Mesenchymal stem cell (in vitro differentiated cells and primary cell): ENCODE data around the gene LEFTY1.
"Not testable (repeated sequence)": the region's sequence is repeated elsewhere in the genome, so short reads cannot be mapped to it uniquely, and the experiment has no call there.

Experiments
- DNase-seq: peaks from one replicate; pipeline ENCODE4 v3.0.0-alpha.2; 2013
- H2AFZ ChIP-seq: one replicate; pipeline ENCODE4 v1.6.1; 2013; ENCODE audit warnings: low read depth, mild to moderate bottlenecking, control low read depth, inconsistent platforms, low read length, moderate library complexity
- H2AK5ac ChIP-seq: 2 replicates; pipeline ENCODE4 v1.6.1; 2013; ENCODE audit warnings: low read length, moderate library complexity, mild to moderate bottlenecking, inconsistent platforms; ENCODE audit not compliant: severe bottlenecking
- H2BK120ac ChIP-seq: one replicate; pipeline ENCODE4 v1.6.1; 2013; ENCODE audit warnings: low read depth, mild to moderate bottlenecking, inconsistent platforms, low read length, moderate library complexity
- H2BK12ac ChIP-seq, 2 experiments: one replicate each; pipeline ENCODE4 v1.6.1; 2013; ENCODE audit warnings: inconsistent platforms in 2 of 2, low read length in 2 of 2, mild to moderate bottlenecking in 2 of 2, moderate library complexity in 2 of 2, control low read depth in 1 of 2
- H2BK15ac ChIP-seq: one replicate; pipeline ENCODE4 v1.6.1; 2013; ENCODE audit warnings: mild to moderate bottlenecking, low read depth, inconsistent platforms; ENCODE audit not compliant: poor library complexity, severe bottlenecking
- H2BK5ac ChIP-seq: 2 replicates; pipeline ENCODE4 v1.6.1; 2013; ENCODE audit warnings: low read depth, mild to moderate bottlenecking, low read length, control low read depth, inconsistent platforms; ENCODE audit not compliant: poor library complexity, severe bottlenecking
- H3K14ac ChIP-seq, 2 experiments: one replicate each; pipeline ENCODE4 v1.6.1; 2013; ENCODE audit warnings: inconsistent platforms in 2 of 2, low read length in 2 of 2, control low read depth in 1 of 2, mild to moderate bottlenecking in 1 of 2, moderate library complexity in 1 of 2
- H3K18ac ChIP-seq, 2 experiments: one replicate each; pipeline ENCODE4 v1.6.1; 2013; ENCODE audit warnings: inconsistent platforms in 2 of 2, low read length in 2 of 2, control low read depth in 1 of 2, low read depth in 1 of 2, mild to moderate bottlenecking in 1 of 2
- H3K23ac ChIP-seq, 2 experiments: one replicate each; pipeline ENCODE4 v1.6.1; 2013; ENCODE audit warnings: inconsistent platforms in 2 of 2, low read length in 2 of 2, mild to moderate bottlenecking in 2 of 2, moderate library complexity in 2 of 2, control low read depth in 1 of 2
- H3K27ac ChIP-seq: 2 replicates; pipeline ENCODE4 v1.5.1; 2013; ENCODE audit warnings: mild to moderate bottlenecking, moderate library complexity, low read length, control low read depth, inconsistent platforms; ENCODE audit not compliant: poor library complexity, severe bottlenecking
- H3K27me3 ChIP-seq, 2 experiments: 2 replicates each; pipeline versions ENCODE4 v1.6.1 to v1.7.0; 2013; ENCODE audit warnings: low read length in 2 of 2, mild to moderate bottlenecking in 2 of 2, moderate library complexity in 2 of 2, control low read depth in 1 of 2, inconsistent platforms in 1 of 2; ENCODE audit not compliant: control insufficient read depth in 1 of 2, insufficient read depth in 1 of 2
- H3K36me3 ChIP-seq, 2 experiments: 2 replicates each; pipeline versions ENCODE4 v1.6.1 to v1.7.0; 2013; ENCODE audit warnings: low read length in 2 of 2, control low read depth in 1 of 2, inconsistent platforms in 1 of 2, low read depth in 1 of 2, mild to moderate bottlenecking in 1 of 2; ENCODE audit not compliant: insufficient read depth in 2 of 2, control insufficient read depth in 1 of 2
- H3K4ac ChIP-seq, 2 experiments: one replicate each; pipeline ENCODE4 v1.6.1; 2013; ENCODE audit warnings: inconsistent platforms in 2 of 2, low read length in 2 of 2, mild to moderate bottlenecking in 2 of 2, moderate library complexity in 2 of 2, control low read depth in 1 of 2, low read depth in 1 of 2
- H3K4me1 ChIP-seq: 2 replicates; pipeline ENCODE4 v1.6.1; 2013; ENCODE audit warnings: low read depth, low read length, control low read depth; ENCODE audit not compliant: control insufficient read depth, insufficient read depth
- H3K4me2 ChIP-seq: 2 replicates; pipeline ENCODE4 v1.6.1; 2013; ENCODE audit warnings: low read length, mild to moderate bottlenecking, inconsistent platforms; ENCODE audit not compliant: poor library complexity, severe bottlenecking
- H3K4me3 ChIP-seq, 2 experiments: 2 replicates each; pipeline versions ENCODE4 v1.5.1 to v1.7.0; 2013; ENCODE audit warnings: low read length in 2 of 2, mild to moderate bottlenecking in 2 of 2, control low read depth in 1 of 2, low read depth in 1 of 2; ENCODE audit not compliant: insufficient read depth in 1 of 2
- H3K79me1 ChIP-seq: replicated peaks from 2 replicates; pipeline ENCODE4 v1.6.1; 2013; ENCODE audit warnings: mild to moderate bottlenecking, control low read depth, low read length, inconsistent platforms; ENCODE audit not compliant: poor library complexity, severe bottlenecking
- H3K9ac ChIP-seq: 2 replicates; pipeline ENCODE4 v1.7.0; 2013; ENCODE audit warnings: mild to moderate bottlenecking, low read length, moderate library complexity
- H3K9me3 ChIP-seq: 2 replicates; pipeline ENCODE4 v1.7.0; 2013; ENCODE audit warnings: mild to moderate bottlenecking, low read length; ENCODE audit not compliant: control insufficient read depth
- H4K8ac ChIP-seq: one replicate; pipeline ENCODE4 v1.6.1; 2013; ENCODE audit warnings: inconsistent platforms, mild to moderate bottlenecking, low read length, moderate library complexity
- H4K91ac ChIP-seq: one replicate; pipeline ENCODE4 v1.6.1; 2013; ENCODE audit warnings: mild to moderate bottlenecking, low read length, inconsistent platforms
- WGBS: methylation state at CpG from one replicate; pipeline ENCODE4 v1.1.7; 2013; ENCODE audit warnings: mixed read lengths; 5-methylcytosine and 5-hydroxymethylcytosine counted together

The LEFTY1 gene

GRCh38 chr1:225930566-225930965 is 41.6 kb upstream of the LEFTY1 start:
- Histone ChIP-seq H3K79me1 (no peaks in the 10 kb centered on the region), H4K8ac (no peak overlapping the region), H3K4me3 (no peak overlapping the region), H2BK12ac (no peak overlapping the region), H3K14ac (no peak overlapping the region), H3K4me2 (no peak overlapping the region), H2AK5ac (no peak overlapping the region), H2BK5ac (no peak overlapping the region), H2BK15ac (no peak overlapping the region), H3K18ac (no peak overlapping the region), H2BK120ac (no peak overlapping the region), H3K4ac (no peak overlapping the region), H3K4me1 (peaks cover 2% of the 10 kb centered on the region), H3K23ac (no peak overlapping the region), H3K27me3 (no peaks in the 10 kb centered on the region), H4K91ac (no peak overlapping the region), H3K9ac (no peak overlapping the region), H3K27ac (no peak overlapping the region), H3K36me3 (no peaks in the 10 kb centered on the region), H3K9me3 (no peaks in the 10 kb centered on the region), H2AFZ (no peak overlapping the region)
- no peak for DNase-seq
- WGBS = 100% methylated on average over 2 of the region's 2 CpGs

- not testable (repeated sequence) for H2BK120ac ChIP-seq, H3K18ac ChIP-seq, H3K4me2 ChIP-seq, H3K79me1 ChIP-seq, H3K9ac ChIP-seq, H4K91ac ChIP-seq, H3K27me3 ChIP-seq, H3K36me3 ChIP-seq, H2BK5ac ChIP-seq, H4K8ac ChIP-seq, DNase-seq, H3K4ac ChIP-seq, H3K9me3 ChIP-seq, H3K27ac ChIP-seq, H2AFZ ChIP-seq, H3K14ac ChIP-seq, H2BK12ac ChIP-seq, H3K4me3 ChIP-seq, H3K4me1 ChIP-seq, H2AK5ac ChIP-seq, H3K23ac ChIP-seq, H2BK15ac ChIP-seq
- WGBS = no CpG with 5 or more reads among the region's 3 CpGs
These were observed 40.5 kb upstream of the LEFTY1 start for GRCh38 chr1:225929462-225929861.

GRCh38 chr1:225928186-225929175 is 39.5 kb upstream of the LEFTY1 start:
- Histone ChIP-seq H3K27ac (no peak overlapping the region), H3K4me1 (peaks cover 5% of the 10 kb centered on the region), H4K8ac (peak overlapping the region; percentile 87), H3K4ac (no peak overlapping the region), H3K4me2 (no peak overlapping the region), H3K9me3 (no peaks in the 10 kb centered on the region), H3K4me3 (no peak overlapping the region), H3K36me3 (no peaks in the 10 kb centered on the region), H2BK120ac (no peak overlapping the region), H2BK12ac (peak overlapping the region in 1 of 2 experiments; percentile 21), H3K23ac (peak overlapping the region in 1 of 2 experiments; percentile 35), H2BK5ac (no peak overlapping the region), H4K91ac (peak overlapping the region; percentile 83), H3K18ac (no peak overlapping the region), H3K27me3 (no peaks in the 10 kb centered on the region), H2AFZ (no peak overlapping the region), H3K9ac (no peak overlapping the region), H3K14ac (no peak overlapping the region), H3K79me1 (peaks cover 5% of the 10 kb centered on the region), H2AK5ac (no peak overlapping the region), H2BK15ac (no peak overlapping the region)
- WGBS = 92% methylated on average over 13 of the region's 14 CpGs
- DNase-seq = no peak

- Histone ChIP-seq H2BK5ac (no peak overlapping the region), H3K36me3 (peaks cover 8 to 9% of the 10 kb centered on the region in 2 experiments), H2AK5ac (peak overlapping the region; percentile 38), H3K27me3 (no peaks in the 10 kb centered on the region), H3K27ac (no peak overlapping the region), H3K4me3 (no peak overlapping the region), H3K23ac (no peak overlapping the region), H3K4me2 (no peak overlapping the region), H2AFZ (no peak overlapping the region), H3K9ac (no peak overlapping the region), H4K8ac (peak overlapping the region; percentile 7), H3K4me1 (peaks cover 18% of the 10 kb centered on the region), H2BK12ac (no peak overlapping the region), H3K18ac (no peak overlapping the region), H3K4ac (no peak overlapping the region), H3K14ac (no peak overlapping the region), H3K9me3 (no peaks in the 10 kb centered on the region), H3K79me1 (peaks cover 16% of the 10 kb centered on the region), H4K91ac (no peak overlapping the region), H2BK15ac (no peak overlapping the region), H2BK120ac (no peak overlapping the region)
- 88% methylated on average over 2 of the region's 3 CpGs for WGBS
- DNase-seq = no peak
These were observed 37.7 kb upstream of the LEFTY1 start for GRCh38 chr1:225926551-225927113.
